Smooth muscle cell (in vitro differentiated cells): ENCODE data around the gene RTL10. TPM values are rescaled to one million over a fixed set of nuclear protein-coding genes. Genes with fewer than 3 reads are reported as not detected.
"Not testable (repeated sequence)": the region's sequence is repeated elsewhere in the genome, so short reads cannot be mapped to it uniquely, and the experiment has no call there.

Experiments used
- DNase-seq: peaks from one replicate; lab custom pipeline; 2025; ENCODE audit not compliant: unreplicated experiment; lab: John Stamatoyannopoulos, UW
- H2AFZ ChIP-seq: fragments of 200-600 bp; sonication (generic); 2 replicates; pipeline ENCODE4 v1.6.0; 2016; ENCODE audit warnings: antibody characterized with exemption, low read depth, mild to moderate bottlenecking
- H3F3A ChIP-seq: fragments of 200-600 bp; sonication (generic); 2 replicates; pipeline ENCODE4 v1.6.0; 2017; ENCODE audit warnings: antibody characterized with exemption, low read depth
- H3K27ac ChIP-seq: fragments of 200-600 bp; sonication (generic); 2 replicates; pipeline ENCODE4 v1.5.1; 2016; ENCODE audit warnings: low read depth, mild to moderate bottlenecking
- H3K27me3 ChIP-seq: fragments of 200-600 bp; sonication (generic); 2 replicates; pipeline ENCODE4 v1.6.1; 2016; ENCODE audit warnings: low read depth, mild to moderate bottlenecking
- H3K36me3 ChIP-seq: fragments of 200-600 bp; sonication (generic); 2 replicates; pipeline ENCODE4 v1.5.1; 2016; ENCODE audit warnings: low read depth
- H3K4me1 ChIP-seq: fragments of 200-600 bp; sonication (generic); 2 replicates; pipeline ENCODE4 v1.5.1; 2016; ENCODE audit warnings: low read depth
- H3K4me2 ChIP-seq: fragments of 200-600 bp; sonication (generic); 2 replicates; pipeline ENCODE4 v1.6.0; 2016; ENCODE audit warnings: mild to moderate bottlenecking
- H3K4me3 ChIP-seq: fragments of 200-600 bp; sonication (generic); 2 replicates; pipeline ENCODE4 v1.5.1; 2016; ENCODE audit warnings: mild to moderate bottlenecking
- H3K79me2 ChIP-seq: fragments of 200-600 bp; sonication (generic); 2 replicates; pipeline ENCODE4 v1.6.0; 2016; ENCODE audit warnings: low read depth, mild to moderate bottlenecking
- H3K9ac ChIP-seq: fragments of 200-600 bp; sonication (generic); 2 replicates; pipeline ENCODE4 v1.6.0; 2016; ENCODE audit warnings: low read depth
- H3K9me3 ChIP-seq: fragments of 200-600 bp; sonication (generic); replicated peaks from 2 replicates; pipeline ENCODE4 v1.5.1; 2016; ENCODE audit warnings: low read depth
- H4K20me1 ChIP-seq: fragments of 200-600 bp; sonication (generic); 2 replicates; pipeline ENCODE4 v1.6.0; 2016; ENCODE audit warnings: low read depth
- CTCF ChIP-seq: fragments of 200-600 bp; sonication (generic); IDR thresholded peaks from 2 replicates; pipeline ENCODE4 v1.5.1; 2017; ENCODE audit warnings: borderline replicate concordance, mild to moderate bottlenecking, antibody characterized with exemption; ENCODE audit not compliant: insufficient read depth, poor library complexity, severe bottlenecking
- WGBS: methylation state at CpG from one replicate; pipeline ENCODE4 v1.1.7; 2016; ENCODE audit warnings: low lambda C conversion rate; 5-methylcytosine and 5-hydroxymethylcytosine counted together
- polyA plus RNA-seq: library from polyadenylated mRNA; unstranded; fragments of >200 nt; fragmentation: Nextera tagmentation; extraction: Ambion mirVana; gene quantifications from 2 replicates; pipeline ENCODE4 v1.2.1, GENCODE V29; 2016
- total RNA-seq: library from RNA; depleted of rRNA; stranded (reverse); fragments of >200 nt; gene quantifications from 2 replicates; pipeline ENCODE4 v1.2.3, GENCODE V29; 2014

RTL10 gene
- total and polyA plus RNA-seq, 2 experiments from 2014 or later, result 3.8 to 7.5 TPM

- no peak overlapping the region for H3K4me2 ChIP-seq
Measured at GRCh38 chr22:19884954-19885751, 30.5 kb upstream of the RTL10 start.

DNA sequence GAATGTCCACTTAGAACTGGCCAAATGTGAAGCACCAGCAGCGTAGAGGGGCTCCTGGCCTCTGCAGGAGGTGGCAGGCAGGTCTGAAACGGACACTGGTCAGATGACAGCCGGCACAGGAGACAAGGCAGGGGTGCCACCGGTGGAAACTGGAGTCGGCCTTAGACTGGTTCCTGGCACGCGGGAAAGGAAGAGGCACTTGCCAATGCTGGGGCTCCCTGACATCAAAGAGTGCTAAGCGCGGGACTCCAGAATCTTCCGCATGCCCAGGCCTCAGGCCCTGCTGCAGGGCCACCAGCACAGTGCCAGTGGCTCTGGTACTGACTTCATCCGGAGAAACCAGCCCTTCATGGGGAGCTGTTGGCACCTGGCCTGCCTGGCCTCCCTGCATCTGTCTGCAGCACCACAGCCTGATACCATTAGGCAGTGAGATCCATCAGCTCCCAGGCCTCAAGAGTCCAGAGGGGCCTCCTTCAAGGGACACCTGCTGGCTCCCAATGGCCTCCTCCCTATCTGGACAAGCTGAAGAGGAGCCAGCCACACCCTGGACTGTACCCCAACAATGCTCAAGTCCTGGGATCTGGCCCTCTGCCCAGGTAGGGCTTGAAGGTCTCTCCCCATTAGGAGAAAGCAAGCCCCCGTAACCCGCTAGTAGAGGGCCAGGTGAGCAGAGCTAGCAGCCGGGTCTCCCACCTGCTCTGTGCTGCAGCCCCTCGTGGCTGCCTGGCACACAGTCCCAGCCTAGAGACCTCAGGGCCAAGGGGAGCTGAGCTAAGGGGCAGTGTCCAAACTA lies 29.7 kb upstream of the RTL10 start:
- no peak overlapping the region for H2AFZ ChIP-seq
- no peaks in the 10 kb centered on the region for H3K27me3 ChIP-seq
- no peaks in the 10 kb centered on the region for H4K20me1 ChIP-seq
- no peak overlapping the region for H3K9ac ChIP-seq
- no peak for TF ChIP-seq CTCF
- no peaks in the 10 kb centered on the region for H3K79me2 ChIP-seq
- H3K4me2 ChIP-seq, result no peak overlapping the region
- no peak overlapping the region for H3K27ac ChIP-seq
- peaks cover 7% of the 10 kb centered on the region for H3F3A ChIP-seq
- H3K36me3 ChIP-seq, result no peaks in the 10 kb centered on the region
- H3K4me1 ChIP-seq, result peaks cover 17% of the 10 kb centered on the region
- no peaks in the 10 kb centered on the region for H3K9me3 ChIP-seq
- 97% methylated on average over 15 of the region's 15 CpGs for WGBS
- no peak for DNase-seq
- H3K4me3 ChIP-seq, result no peak overlapping the region

More at GRCh38 chr22:19884954-19885751, 30.5 kb upstream of the RTL10 start:
- Histone ChIP-seq H3K36me3 (no peaks in the 10 kb centered on the region), H3K27me3 (no peaks in the 10 kb centered on the region), H3F3A (peaks cover 7% of the 10 kb centered on the region), H2AFZ (no peak overlapping the region), H3K79me2 (no peaks in the 10 kb centered on the region), H3K4me1 (peaks cover 17% of the 10 kb centered on the region), H3K9me3 (no peaks in the 10 kb centered on the region), H3K4me3 (no peak overlapping the region), H3K9ac (no peak overlapping the region), H3K27ac (no peak overlapping the region), H4K20me1 (no peaks in the 10 kb centered on the region)
- WGBS, result 91% methylated on average over 26 of the region's 26 CpGs
- DNase-seq, result no peak
- TF ChIP-seq CTCF, result no peak

GRCh38 chr22:19883446-19883845 lies 28.8 kb upstream of the RTL10 start:
- 91% methylated on average over 8 of the region's 8 CpGs for WGBS
- not testable (repeated sequence) for H3K36me3 ChIP-seq, H3K4me2 ChIP-seq, H3F3A ChIP-seq, H3K4me3 ChIP-seq, H2AFZ ChIP-seq, DNase-seq, H3K9ac ChIP-seq, H3K9me3 ChIP-seq, H3K79me2 ChIP-seq, H4K20me1 ChIP-seq, H3K27me3 ChIP-seq, H3K27ac ChIP-seq
- peaks cover 17% of the 10 kb centered on the region for H3K4me1 ChIP-seq
